Inferior parietal cortex (tissue), 1 donor: Measurements from ENCODE around the gene NEK11.
"Not testable (repeated sequence)": the region's sequence is repeated elsewhere in the genome, so short reads cannot be mapped to it uniquely, and the experiment has no call there.

Source experiments
- DNase-seq: peaks from one replicate; pipeline ENCODE4 v3.0.0-alpha.2; 2016; ENCODE audit errors: extremely low spot score

NEK11 gene

GRCh38 chr3:131356006-131356595, 329.4 kb downstream of the NEK11 start:
- no peak for DNase-seq

DNA sequence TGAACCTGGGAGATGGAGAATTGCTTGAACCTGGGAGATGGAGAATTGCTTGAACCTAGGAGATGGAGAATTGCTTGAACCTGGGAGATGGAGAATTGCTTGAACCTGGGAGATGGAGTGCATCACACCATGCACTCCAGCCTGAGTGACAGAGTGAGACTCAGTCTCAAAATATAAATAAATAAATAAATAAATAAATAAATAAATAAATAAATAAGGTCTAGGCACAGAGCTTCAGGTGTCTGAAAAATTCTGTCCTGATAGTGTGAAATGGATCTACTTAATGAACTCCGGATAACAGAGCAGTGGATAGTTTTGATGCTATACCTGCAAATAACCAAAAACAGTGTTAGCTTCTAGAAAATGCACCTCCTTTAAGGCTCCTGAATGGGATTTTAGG, 330.6 kb downstream of the NEK11 start:
- no peak for DNase-seq

DNA sequence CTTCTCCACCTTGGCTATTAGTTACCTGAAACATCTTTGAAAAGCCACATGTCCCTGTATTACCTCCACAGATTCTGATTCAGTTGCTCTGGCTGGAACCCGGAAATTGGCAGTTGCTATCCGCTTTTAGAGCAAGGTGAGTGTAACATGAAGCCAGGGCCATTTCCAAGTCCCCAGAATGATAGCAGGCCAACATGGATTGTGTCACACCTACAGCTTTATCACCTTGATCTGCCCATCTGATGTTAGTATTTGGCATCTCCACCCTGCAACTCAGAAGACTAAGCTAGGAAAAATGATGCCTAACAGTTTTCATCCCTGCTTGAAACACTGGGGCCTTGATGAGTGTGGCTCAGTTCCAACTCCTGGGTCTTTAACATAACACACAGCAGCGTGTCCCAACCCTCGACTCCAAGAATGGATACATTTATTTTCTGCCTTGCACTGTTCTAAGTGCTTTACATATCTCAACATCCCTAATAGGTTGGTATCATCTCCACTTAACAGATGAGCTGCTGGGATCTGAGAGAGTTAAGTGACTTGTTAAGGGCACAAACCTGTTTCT, 333.6 kb downstream of the NEK11 start:
- DNase-seq = no peak

DNA sequence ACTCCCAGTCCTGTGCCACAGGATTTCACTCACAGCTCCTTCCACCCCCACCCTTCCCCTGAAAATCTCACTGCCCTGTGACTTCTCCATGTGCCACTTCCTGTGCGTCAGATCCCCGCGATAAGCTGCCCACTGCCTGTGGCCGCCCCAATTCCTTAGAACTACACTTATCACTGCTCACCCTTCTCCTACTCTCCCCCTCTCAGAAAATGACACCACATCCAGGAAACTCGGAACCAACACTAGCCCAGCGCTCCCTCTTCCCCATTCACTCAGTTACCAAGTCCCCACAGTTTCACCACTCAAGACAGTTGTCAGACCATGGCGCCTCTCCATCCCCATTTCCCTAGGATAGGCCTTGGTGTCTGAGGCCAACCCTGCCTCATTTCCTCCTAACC, 334.4 kb downstream of the NEK11 start:
- not testable (repeated sequence) for DNase-seq

DNA sequence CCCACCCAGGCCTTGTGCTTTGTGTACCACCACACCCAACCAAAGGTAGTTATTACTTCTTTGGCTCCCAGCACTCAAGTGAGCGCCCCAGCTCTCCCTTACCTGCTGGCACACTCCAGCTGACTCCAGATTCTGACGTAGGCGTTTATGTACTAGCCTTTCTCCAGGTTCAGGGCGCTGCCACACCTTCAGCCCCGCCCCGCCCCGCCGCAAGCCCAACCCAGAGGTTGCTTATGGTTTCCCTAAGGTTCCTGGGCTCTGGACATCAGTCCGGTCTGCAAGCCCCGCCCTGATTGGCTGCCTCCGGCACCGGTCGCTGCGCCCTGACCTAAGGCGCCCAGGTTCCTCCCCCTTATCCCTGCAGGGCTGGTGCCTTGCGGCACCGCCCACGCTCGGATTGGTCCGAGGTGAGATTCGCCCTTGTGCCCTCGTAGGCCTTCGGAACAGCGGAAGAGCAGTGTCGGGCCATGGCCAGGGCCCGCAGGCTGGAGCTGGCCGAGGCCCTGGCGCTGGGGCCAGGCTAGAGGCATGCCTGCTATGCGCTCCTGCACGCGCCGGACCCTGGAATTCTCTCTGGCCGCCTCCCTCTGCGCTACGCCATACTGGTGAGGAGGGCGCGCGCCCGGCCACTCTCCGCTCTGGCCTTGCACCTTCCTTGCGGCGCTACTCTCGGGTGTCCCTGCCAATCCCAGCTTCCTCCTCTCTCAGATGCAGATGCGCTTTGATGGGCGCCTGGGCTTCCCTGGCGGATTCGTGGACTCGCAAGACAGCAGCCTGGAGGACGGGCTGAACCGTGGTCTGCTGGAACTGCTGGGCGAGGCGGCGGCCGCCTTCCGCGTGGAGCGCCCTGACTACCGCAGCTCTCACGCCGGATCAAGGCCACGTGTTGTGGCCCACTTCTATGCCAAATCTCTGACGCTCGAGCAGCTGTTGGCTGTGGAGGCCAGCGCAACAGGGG, 335.1 kb downstream of the NEK11 start:
- DNase-seq = no peak

- DNase-seq = no peak
Observed at GRCh38 chr3:131363275-131363674, 336.6 kb downstream of the NEK11 start.

GRCh38 chr3:131370935-131371687, 344.4 kb downstream of the NEK11 start:
- no peak for DNase-seq

DNA sequence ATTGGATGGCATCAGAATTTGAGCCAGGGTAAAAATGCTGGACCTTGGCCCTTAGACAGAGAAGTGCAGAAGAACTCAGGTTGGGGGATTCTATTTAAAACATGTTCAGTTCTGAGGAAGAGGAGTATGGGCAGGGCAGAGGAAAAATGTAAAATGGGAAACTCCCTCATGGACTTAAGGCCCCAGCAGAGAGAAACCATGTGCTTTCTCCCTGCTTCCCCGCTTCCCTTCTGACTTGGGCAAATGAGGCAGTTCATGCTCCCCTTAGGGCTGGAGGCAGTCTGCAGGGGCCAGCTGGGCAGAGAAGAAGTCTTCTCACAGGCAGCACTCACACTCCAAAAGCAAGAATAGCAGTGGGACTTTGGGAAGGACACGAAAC, 345.0 kb downstream of the NEK11 start:
- DNase-seq = no peak

- no peak for DNase-seq
Observed at GRCh38 chr3:131374741-131375140, 348.1 kb downstream of the NEK11 start.

GRCh38 chr3:131380821-131381444, 354.3 kb downstream of the NEK11 start:
- not testable (repeated sequence) for DNase-seq

- peak; percentile 97 for DNase-seq
Observed at GRCh38 chr3:131381445-131382291, 355.0 kb downstream of the NEK11 start, which contains the start of gene NUDT16. TSS of gene NUDT16 (plus strand) at chr3:131381774. CDS start at chr3:131381805, 31 bp downstream.

DNA sequence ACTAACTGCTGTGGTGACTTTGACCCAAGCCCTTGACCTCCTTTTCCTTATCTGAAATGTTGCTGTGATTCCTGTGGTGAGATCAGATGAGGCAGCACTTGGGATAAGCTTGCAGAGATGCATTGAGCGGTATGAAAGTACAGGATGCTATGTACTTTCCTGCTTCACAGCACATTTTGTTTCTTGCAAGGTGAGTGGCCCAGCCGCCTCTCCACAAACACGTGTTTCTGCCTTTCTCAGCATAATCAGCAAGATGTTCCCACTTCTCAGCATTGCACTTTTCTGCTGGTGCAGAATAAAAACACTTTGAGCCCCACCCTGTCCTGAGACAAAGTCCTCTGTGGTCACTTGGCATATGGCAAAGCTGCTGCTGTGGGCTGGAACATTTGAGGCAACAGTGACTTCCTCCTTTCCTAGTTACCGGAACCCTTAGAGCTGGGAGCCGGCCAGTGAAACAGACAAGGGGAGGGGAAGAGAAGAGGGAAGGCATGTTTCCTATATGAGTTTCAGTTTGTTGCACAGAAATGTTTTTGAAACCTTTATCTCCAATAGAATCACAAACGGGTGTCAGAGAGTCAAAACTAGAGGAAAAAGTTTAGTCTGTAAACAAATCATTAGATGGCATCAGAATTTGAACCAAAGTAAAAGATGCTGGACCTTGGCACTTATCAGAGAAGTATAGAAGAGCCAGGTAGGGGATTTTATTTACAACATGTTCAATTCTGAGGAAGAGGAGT, 359.9 kb downstream of the NEK11 start:
- DNase-seq = peak; percentile 20

DNA sequence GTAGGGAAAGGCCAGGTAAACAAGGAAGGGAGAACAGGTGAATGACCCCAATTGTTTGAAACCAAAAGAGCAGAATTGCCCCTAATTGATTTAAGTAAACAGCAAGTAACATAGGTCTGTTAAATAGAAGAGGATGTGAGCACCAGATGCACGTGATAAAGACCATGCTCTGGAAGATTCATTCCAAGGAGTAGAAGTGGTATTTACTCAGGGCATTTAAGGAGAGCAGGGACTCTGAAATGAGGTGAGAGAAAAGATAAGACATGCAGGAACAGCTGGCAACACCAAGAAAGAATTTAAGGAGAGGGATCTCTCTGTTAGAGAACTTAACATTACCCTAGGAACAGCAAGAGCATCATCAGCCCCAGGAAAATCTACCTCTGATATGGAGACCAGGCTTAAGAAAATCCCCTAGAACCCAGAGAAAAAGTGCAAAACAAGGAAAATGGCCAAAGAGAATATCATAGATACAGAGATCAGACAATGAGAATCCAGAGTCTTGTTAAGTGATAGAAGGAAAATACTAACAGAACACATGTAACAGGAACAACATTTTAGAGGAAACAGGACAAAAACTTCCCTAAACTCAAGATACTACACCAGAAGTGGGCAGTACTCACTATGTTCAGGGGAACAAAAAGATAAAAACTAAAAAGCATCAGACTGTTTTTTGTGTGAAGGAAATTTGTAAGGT, 361.3 kb downstream of the NEK11 start:
- DNase-seq = no peak

DNA sequence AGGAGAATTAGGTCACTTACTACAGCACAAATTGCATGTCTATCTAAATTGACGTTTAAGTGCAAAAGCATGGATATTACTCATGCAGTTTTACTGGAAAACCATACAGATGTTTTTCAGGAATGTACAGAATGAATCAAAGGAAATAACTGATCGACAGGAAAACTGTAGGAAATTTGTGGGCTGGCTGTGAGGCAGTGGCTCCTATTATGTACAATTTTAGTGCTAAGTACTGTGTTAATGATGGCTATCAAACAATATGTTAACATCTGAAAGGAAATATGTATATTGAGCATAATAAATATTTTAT, 361.8 kb downstream of the NEK11 start:
- DNase-seq = no peak

DNA sequence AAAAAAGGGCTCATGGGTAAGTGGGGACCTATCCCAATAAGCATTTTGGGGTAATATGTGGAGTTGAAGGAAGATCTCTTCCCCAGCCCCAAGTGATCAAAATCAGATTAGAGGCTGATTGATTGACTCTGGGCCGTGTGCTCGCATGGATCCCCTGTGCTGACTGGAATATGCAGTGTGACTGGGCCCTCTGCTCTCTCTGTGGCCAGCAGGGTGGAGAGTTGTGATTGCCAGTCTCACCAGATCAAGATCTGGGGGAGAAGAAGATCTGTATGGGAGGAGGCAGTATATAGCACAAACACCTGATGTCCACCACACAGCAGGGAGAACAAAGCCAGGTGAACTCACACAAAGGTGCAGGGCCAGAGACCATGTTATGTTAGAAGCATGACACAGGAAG, 363.7 kb downstream of the NEK11 start:
- no peak for DNase-seq

GRCh38 chr3:131393051-131393450, 366.4 kb downstream of the NEK11 start:
- no peak for DNase-seq

DNA sequence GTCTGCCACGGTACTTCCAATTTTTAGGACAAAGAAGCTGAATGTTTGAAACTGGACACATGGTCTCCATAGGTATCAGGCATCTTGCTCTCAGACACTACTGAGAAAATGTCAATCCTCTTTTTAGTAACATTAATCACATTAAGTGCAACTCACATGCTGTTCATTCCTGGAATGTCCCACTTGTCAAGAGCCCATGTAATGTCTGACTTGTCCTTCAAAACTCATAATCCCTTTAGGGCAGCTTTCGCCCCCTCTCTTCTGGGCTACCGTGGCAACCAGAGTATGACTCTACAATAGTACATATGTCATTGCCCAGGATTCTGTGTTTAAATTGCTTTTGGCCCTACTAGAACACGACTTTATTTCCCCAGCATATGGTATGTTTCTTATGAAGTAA, 367.2 kb downstream of the NEK11 start:
- DNase-seq = no peak

DNA sequence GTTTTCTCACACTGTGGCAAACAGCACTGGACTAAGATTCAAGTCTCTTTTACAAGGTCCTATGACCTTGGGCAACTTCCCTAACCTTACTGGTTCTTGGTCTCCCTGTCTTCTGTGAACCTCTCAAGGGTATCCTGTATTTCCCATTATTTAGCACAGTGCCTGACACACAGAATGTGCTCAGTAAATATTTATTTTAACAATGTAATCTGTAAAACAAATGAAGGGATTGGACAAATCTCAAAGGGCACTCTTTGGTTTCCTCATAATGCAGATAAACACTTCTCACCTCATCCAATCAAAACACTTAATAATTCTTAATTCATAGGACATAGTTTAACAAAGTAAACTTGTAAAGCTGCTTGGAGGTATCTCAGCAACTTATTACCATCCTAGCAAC, 367.7 kb downstream of the NEK11 start:
- no peak for DNase-seq

- DNase-seq = no peak
Observed at GRCh38 chr3:131396170-131396569, 369.5 kb downstream of the NEK11 start.

DNA sequence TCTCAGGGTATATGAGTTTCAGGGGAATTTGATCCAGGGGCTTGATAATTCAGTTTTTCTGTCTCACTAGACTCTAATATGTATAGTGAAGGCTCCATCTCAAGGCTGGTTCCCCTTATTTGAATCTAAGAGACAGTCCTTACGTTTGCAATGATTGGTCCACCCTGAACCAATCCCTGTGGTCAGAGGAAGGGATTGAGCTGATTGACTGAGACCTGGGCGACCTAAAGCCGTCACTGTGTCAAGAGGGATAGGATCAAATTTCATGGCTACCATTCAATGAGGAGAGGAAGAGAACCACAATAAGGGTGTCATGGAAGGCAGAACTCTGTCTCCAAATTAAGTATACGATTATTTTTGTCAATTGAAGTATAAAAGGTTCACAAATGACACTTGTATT, 371.2 kb downstream of the NEK11 start:
- DNase-seq = no peak
